Astrocyte (in vitro differentiated cells and primary cell): Measurements from ENCODE around the gene SNX5.

Experiments
- EZH2 ChIP-seq: IDR thresholded peaks from 2 replicates; pipeline ENCODE4 v1.6.1; 2012; ENCODE audit warnings: mild to moderate bottlenecking, low read length, inconsistent platforms; ENCODE audit not compliant: insufficient read depth
- TF ChIP-seq, protein P1 (sequence below): IDR thresholded peaks from 2 replicates; pipeline ENCODE4 v1.5.1; 2011; ENCODE audit warnings: low read depth, mild to moderate bottlenecking, inconsistent platforms, low read length, moderate library complexity; ENCODE audit not compliant: insufficient read depth

DNA sequence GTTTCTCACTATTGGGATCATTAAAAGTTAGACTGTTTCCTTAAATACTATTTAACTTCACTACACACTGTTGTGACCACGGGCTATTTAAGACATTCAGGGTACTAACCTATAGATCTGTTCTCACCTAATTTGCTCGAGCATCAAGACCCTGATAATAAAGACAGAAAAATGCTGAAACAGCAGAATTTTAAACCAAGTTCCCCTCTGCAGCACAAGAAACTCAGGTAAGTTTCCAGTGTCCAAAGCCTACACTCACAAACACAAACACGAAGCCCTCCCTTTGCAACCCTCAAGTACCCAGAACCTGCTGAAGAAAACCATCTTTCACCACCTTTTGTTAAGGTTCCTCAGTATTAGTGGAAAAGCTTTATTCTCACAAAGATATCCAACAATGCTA is 4.0 kb downstream of the SNX5 start:
- TF ChIP-seq, protein P1, sequence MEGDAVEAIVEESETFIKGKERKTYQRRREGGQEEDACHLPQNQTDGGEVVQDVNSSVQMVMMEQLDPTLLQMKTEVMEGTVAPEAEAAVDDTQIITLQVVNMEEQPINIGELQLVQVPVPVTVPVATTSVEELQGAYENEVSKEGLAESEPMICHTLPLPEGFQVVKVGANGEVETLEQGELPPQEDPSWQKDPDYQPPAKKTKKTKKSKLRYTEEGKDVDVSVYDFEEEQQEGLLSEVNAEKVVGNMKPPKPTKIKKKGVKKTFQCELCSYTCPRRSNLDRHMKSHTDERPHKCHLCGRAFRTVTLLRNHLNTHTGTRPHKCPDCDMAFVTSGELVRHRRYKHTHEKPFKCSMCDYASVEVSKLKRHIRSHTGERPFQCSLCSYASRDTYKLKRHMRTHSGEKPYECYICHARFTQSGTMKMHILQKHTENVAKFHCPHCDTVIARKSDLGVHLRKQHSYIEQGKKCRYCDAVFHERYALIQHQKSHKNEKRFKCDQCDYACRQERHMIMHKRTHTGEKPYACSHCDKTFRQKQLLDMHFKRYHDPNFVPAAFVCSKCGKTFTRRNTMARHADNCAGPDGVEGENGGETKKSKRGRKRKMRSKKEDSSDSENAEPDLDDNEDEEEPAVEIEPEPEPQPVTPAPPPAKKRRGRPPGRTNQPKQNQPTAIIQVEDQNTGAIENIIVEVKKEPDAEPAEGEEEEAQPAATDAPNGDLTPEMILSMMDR = no peak
- TF ChIP-seq EZH2 = no peak
